Mucosa of descending colon (tissue), 3 donors: ENCODE data around the gene SMLR1. TPM values are rescaled to one million over a fixed set of nuclear protein-coding genes. Genes with fewer than 3 reads are reported as not detected.

Experiments used
- ATAC-seq: fragments of 200-7000 bp; cut with Tn5 transposase; one replicate; pipeline ENCODE4 v1.9.1; 2020; ENCODE audit warnings: mild to moderate bottlenecking, moderate library complexity
- DNase-seq, 3 donors: peaks; one replicate each; pipeline ENCODE4 v3.0.0-alpha.2; 2020
- H3K36me3 ChIP-seq: fragments of 200-600 bp; one replicate; pipeline ENCODE4 v1.8.0; 2021; ENCODE audit warnings: low read depth, mild to moderate bottlenecking
- H3K4me1 ChIP-seq: fragments of 200-600 bp; one replicate; pipeline ENCODE4 v1.8.0; 2021; ENCODE audit warnings: low read depth, mild to moderate bottlenecking
- H3K4me3 ChIP-seq: fragments of 200-600 bp; one replicate; pipeline ENCODE4 v1.8.0; 2021; ENCODE audit warnings: mild to moderate bottlenecking
- H3K9me3 ChIP-seq: fragments of 200-600 bp; one replicate; pipeline ENCODE4 v1.8.0; 2021; ENCODE audit warnings: mild to moderate bottlenecking
- CTCF ChIP-seq: fragments of 200-600 bp; IDR thresholded peaks from one replicate; pipeline ENCODE4 v1.8.0; 2022; ENCODE audit warnings: antibody characterized with exemption, mild to moderate bottlenecking
- intact Hi-C, 2 donors: fragments of 100-400 bp; cut with DNase I in 1 of 2; cut with micrococcal nuclease in 1 of 2; formaldehyde crosslinking; loops; one replicate each; pipeline versions ENCODE4 v1.11.0 to v1.11.1; 2022; cut with DNase I, micrococcal nuclease
- total RNA-seq, 3 donors: library from RNA; stranded (reverse); fragmentation: NEBNext Ultra II Directional in 2 of 3; extraction: Animal tissue kit (Norgen Biotek cat#: 25700) in 2 of 3; gene quantifications; one replicate each; pipeline versions ENCODE4 v1.2.1 to v1.2.4, GENCODE V29; 2021 to 2023
- donor health status: DM: no; HTN: no; CAD: no; lungs with moderate emphysema.
- donor health status: DM: no; HTN: no; CAD: no.
- donor health status: DM: no; HTN: yes; CAD: no.

The SMLR1 gene
- total RNA-seq, 3 donors from 2014 or later, result not detected

GRCh38 chr6:130848945-130849344 lies 21.7 kb downstream of the SMLR1 start:
- no peak for TF ChIP-seq CTCF
- intact Hi-C loops, result loop anchor here in 1 of 2 donors (10.0 kb wide), 1 partner anchor 524 kb away; no protein-coding TSS in a partner anchor
- Histone ChIP-seq H3K9me3 (no peaks in the 10 kb centered on the region), H3K4me1 (no peaks in the 10 kb centered on the region), H3K36me3 (no peaks in the 10 kb centered on the region), H3K4me3 (no peak overlapping the region)
- ATAC-seq (peak; percentile 60), DNase-seq (no peak)

GRCh38 chr6:130849594-130849993 lies 22.4 kb downstream of the SMLR1 start:
- intact Hi-C loops, result loop anchor here in 1 of 2 donors (10.0 kb wide), 1 partner anchor 525 kb away; no protein-coding TSS in a partner anchor
- no peak overlapping the region for H3K4me3 ChIP-seq
- TF ChIP-seq CTCF, result no peak
- DNase-seq, result no peak
- no peak for ATAC-seq
- no peaks in the 10 kb centered on the region for H3K36me3 ChIP-seq
- H3K4me1 ChIP-seq, result no peaks in the 10 kb centered on the region
- no peaks in the 10 kb centered on the region for H3K9me3 ChIP-seq

GRCh38 chr6:130851026-130851425 lies 23.8 kb downstream of the SMLR1 start:
- Histone ChIP-seq H3K36me3 (no peaks in the 10 kb centered on the region), H3K4me3 (no peak overlapping the region), H3K4me1 (no peaks in the 10 kb centered on the region), H3K9me3 (no peaks in the 10 kb centered on the region)
- DNase-seq, result no peak
- TF ChIP-seq CTCF, result no peak
- intact Hi-C loops, result no loop called here
- no peak for ATAC-seq

GRCh38 chr6:130852844-130853554 lies 25.8 kb downstream of the SMLR1 start:
- no peak for DNase-seq
- H3K9me3 ChIP-seq, result no peaks in the 10 kb centered on the region
- H3K36me3 ChIP-seq, result no peaks in the 10 kb centered on the region
- ATAC-seq, result no peak
- H3K4me3 ChIP-seq, result no peak overlapping the region
- intact Hi-C loops, result no loop called here
- H3K4me1 ChIP-seq, result no peaks in the 10 kb centered on the region
- TF ChIP-seq CTCF, result no peak

- H3K4me1 ChIP-seq, result no peaks in the 10 kb centered on the region
- no peak for TF ChIP-seq CTCF
- H3K9me3 ChIP-seq, result no peaks in the 10 kb centered on the region
- no peak for DNase-seq
- no peak for ATAC-seq
- H3K4me3 ChIP-seq, result no peak overlapping the region
- intact Hi-C loops, result no loop called here
- H3K36me3 ChIP-seq, result no peaks in the 10 kb centered on the region
Measured at GRCh38 chr6:130853555-130854183, 26.5 kb downstream of the SMLR1 start.
